Measurements from ENCODE around the gene UQCR10. TPM values are rescaled to one million over a fixed set of nuclear protein-coding genes. Genes with fewer than 3 reads are reported as not detected.

The UQCR10 gene
- total RNA-seq, 1 donor from 2014 or later: 77.4 TPM

DNA sequence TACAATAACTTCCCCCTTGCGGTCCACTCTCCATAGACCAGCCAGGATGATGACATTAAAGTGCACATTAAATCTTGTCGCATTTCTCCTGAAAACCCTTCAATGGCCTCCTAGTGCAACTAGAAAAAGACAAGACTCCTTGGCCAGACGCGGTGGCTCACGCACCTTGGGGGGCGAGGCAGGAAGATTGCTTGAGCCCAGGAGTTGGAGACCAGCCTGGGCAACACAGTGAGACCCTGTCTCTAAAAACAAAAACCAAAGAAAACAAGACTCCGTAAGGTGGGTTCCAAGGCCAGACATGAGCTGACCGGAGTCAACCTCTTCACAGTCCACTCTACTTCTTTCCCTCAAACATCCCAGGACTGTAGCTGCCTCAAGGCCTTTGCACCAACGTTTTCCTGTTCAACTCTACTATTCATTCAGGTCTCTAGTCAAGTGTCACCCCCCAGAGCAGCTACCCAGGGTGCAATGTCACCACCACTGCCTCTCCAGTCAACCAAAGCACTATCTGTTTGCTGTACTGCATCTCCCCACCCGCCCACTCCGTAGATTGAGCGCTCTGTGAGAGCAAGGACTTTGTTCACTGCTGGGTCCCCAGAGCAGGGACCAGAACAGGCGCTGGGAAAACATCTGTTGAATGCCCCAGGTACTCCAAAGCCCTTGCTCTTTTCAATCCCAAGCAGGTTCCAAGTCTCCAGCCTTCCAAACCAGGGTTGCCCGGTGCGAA, 1.1 kb upstream of the UQCR10 start:
- no peak for DNase-seq (ENCODE audit: extremely low spot score, unreplicated experiment)
- Mint-ChIP-seq H3K4me1 (ENCODE audit: unreplicated experiment) (peaks cover 27% of the 10 kb centered on the region), H3K27me3 (ENCODE audit: unreplicated experiment) (no peaks in the 10 kb centered on the region), H3K4me3 (ENCODE audit: unreplicated experiment) (peak overlapping the region; percentile 97), H3K27ac (ENCODE audit: unreplicated experiment) (peak overlapping the region; percentile 96), H3K36me3 (ENCODE audit: unreplicated experiment) (peaks cover 11% of the 10 kb centered on the region), H3K9me3 (ENCODE audit: unreplicated experiment) (no peaks in the 10 kb centered on the region)
- TF ChIP-seq, protein P1, sequence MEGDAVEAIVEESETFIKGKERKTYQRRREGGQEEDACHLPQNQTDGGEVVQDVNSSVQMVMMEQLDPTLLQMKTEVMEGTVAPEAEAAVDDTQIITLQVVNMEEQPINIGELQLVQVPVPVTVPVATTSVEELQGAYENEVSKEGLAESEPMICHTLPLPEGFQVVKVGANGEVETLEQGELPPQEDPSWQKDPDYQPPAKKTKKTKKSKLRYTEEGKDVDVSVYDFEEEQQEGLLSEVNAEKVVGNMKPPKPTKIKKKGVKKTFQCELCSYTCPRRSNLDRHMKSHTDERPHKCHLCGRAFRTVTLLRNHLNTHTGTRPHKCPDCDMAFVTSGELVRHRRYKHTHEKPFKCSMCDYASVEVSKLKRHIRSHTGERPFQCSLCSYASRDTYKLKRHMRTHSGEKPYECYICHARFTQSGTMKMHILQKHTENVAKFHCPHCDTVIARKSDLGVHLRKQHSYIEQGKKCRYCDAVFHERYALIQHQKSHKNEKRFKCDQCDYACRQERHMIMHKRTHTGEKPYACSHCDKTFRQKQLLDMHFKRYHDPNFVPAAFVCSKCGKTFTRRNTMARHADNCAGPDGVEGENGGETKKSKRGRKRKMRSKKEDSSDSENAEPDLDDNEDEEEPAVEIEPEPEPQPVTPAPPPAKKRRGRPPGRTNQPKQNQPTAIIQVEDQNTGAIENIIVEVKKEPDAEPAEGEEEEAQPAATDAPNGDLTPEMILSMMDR (IDR thresholded peaks at IDR 0.05): no peak

- Mint-ChIP-seq H3K4me3 (ENCODE audit: unreplicated experiment) (peak within 1 kb of the TSS; percentile 97), H3K4me1 (ENCODE audit: unreplicated experiment) (peaks cover 27% of the 10 kb centered on the region), H3K27me3 (ENCODE audit: unreplicated experiment) (no peaks in the 10 kb centered on the region), H3K27ac (ENCODE audit: unreplicated experiment) (peak within 1 kb of the TSS; percentile 96), H3K9me3 (ENCODE audit: unreplicated experiment) (no peaks in the 10 kb centered on the region), H3K36me3 (ENCODE audit: unreplicated experiment) (peaks cover 11% of the 10 kb centered on the region)
- peak; percentile 96 for DNase-seq (ENCODE audit: extremely low spot score, unreplicated experiment)
- TF ChIP-seq, protein P1 (IDR thresholded peaks at IDR 0.05): no peak
These were observed 468 bp upstream of the UQCR10 start, which contains the start of gene ZMAT5 for GRCh38 chr22:29766632-29767170. TSS of gene ZMAT5 (minus strand) at chr22:29767007. CDS start at chr22:29748544, 18,463 bp downstream.

DNA sequence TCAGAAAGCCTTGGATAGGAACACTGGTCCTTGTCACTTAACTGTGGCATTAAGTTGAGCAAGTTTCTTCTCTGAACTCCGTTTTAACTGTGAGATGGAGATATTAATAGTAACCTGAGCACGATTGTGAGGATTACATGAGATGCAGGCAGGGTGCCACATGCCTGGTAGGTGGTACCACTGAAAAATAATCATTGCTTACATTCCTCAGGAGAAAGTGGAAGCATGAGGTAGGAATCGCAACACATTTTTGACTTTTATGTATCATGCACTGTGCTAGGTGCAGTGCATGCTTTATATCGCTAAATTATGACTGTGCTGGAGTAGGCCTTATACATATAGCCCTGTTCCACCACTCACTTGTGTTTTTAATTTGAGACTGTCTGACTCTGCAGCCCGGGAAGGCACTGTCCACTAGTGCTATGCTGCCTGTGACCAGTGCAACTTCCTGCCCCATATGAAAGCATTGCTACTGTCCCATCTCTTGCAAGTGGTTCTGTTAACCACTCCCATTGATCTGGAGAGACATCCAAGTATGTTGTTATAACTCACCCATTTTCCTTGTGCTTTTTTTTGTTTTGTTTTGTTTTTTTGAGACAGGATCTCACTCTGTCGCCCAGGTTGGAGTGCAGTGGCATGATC, 1.0 kb downstream of the UQCR10 start:
- Mint-ChIP-seq H3K4me1 (ENCODE audit: unreplicated experiment) (peaks cover 27% of the 10 kb centered on the region), H3K27me3 (ENCODE audit: unreplicated experiment) (no peaks in the 10 kb centered on the region), H3K4me3 (ENCODE audit: unreplicated experiment) (peak overlapping the region; percentile 97), H3K27ac (ENCODE audit: unreplicated experiment) (peak overlapping the region; percentile 96), H3K9me3 (ENCODE audit: unreplicated experiment) (no peaks in the 10 kb centered on the region), H3K36me3 (ENCODE audit: unreplicated experiment) (peaks cover 13% of the 10 kb centered on the region)
- no peak for DNase-seq (ENCODE audit: extremely low spot score, unreplicated experiment)
- TF ChIP-seq, protein P1 (IDR thresholded peaks at IDR 0.05): no peak

- no peak overlapping the region for H3K27ac Mint-ChIP-seq (ENCODE audit: unreplicated experiment)
- no peaks in the 10 kb centered on the region for H3K9me3 Mint-ChIP-seq (ENCODE audit: unreplicated experiment)
- no peaks in the 10 kb centered on the region for H3K27me3 Mint-ChIP-seq (ENCODE audit: unreplicated experiment)
- H3K4me1 Mint-ChIP-seq (ENCODE audit: unreplicated experiment): peaks cover 27% of the 10 kb centered on the region
- no peak overlapping the region for H3K4me3 Mint-ChIP-seq (ENCODE audit: unreplicated experiment)
- no peak for DNase-seq (ENCODE audit: extremely low spot score, unreplicated experiment)
- H3K36me3 Mint-ChIP-seq (ENCODE audit: unreplicated experiment): peaks cover 13% of the 10 kb centered on the region
- TF ChIP-seq, protein P1 (IDR thresholded peaks at IDR 0.05): no peak
These were observed 2.7 kb downstream of the UQCR10 start for GRCh38 chr22:29769723-29770321.
